GM23338 (cell line): ENCODE results near the gene MANBA. TPM values are rescaled to one million over a fixed set of nuclear protein-coding genes. Genes with fewer than 3 reads are reported as not detected.

Source experiments
- ATAC-seq: fragments of 200-7000 bp; cut with Tn5 transposase; 3 replicates; pipeline ENCODE4 v1.9.1; 2020
- DNase-seq: peaks from one replicate; pipeline ENCODE4 v3.0.0-alpha.2; 2015; ENCODE audit warnings: low spot score
- H2AFZ ChIP-seq: fragments of 200-600 bp; sonication (generic); 2 replicates; pipeline ENCODE4 v1.8.0; 2016; ENCODE audit warnings: antibody characterized with exemption, mild to moderate bottlenecking, moderate library complexity
- H3F3A ChIP-seq: fragments of 200-600 bp; sonication (generic); replicated peaks from 2 replicates; pipeline ENCODE4 v1.8.0; 2017; ENCODE audit warnings: antibody characterized with exemption, mixed run types, low read depth
- H3K27ac ChIP-seq: fragments of 200-600 bp; sonication (generic); 2 replicates; pipeline ENCODE4 v1.6.1; 2016; ENCODE audit warnings: low read depth
- H3K27me3 ChIP-seq: fragments of 200-600 bp; sonication (generic); 2 replicates; pipeline ENCODE4 v1.8.0; 2016; ENCODE audit warnings: mild to moderate bottlenecking, mixed run types, moderate library complexity; ENCODE audit not compliant: insufficient read depth
- H3K36me3 ChIP-seq: fragments of 200-600 bp; sonication (generic); 2 replicates; pipeline ENCODE4 v1.8.0; 2016; ENCODE audit warnings: mild to moderate bottlenecking; ENCODE audit not compliant: insufficient read depth
- H3K4me1 ChIP-seq: fragments of 200-600 bp; sonication (generic); 2 replicates; pipeline ENCODE4 v1.8.0; 2016; ENCODE audit warnings: mild to moderate bottlenecking, moderate library complexity; ENCODE audit not compliant: insufficient read depth
- H3K4me2 ChIP-seq: fragments of 200-600 bp; sonication (generic); 2 replicates; pipeline ENCODE4 v1.7.1; 2017; ENCODE audit warnings: mixed run types
- H3K4me3 ChIP-seq: fragments of 200-600 bp; sonication (generic); 2 replicates; pipeline ENCODE4 v1.6.1; 2016; ENCODE audit warnings: mixed run types
- H3K79me2 ChIP-seq: fragments of 200-600 bp; sonication (generic); replicated peaks from 2 replicates; pipeline ENCODE4 v1.8.0; 2017; ENCODE audit warnings: mild to moderate bottlenecking; ENCODE audit not compliant: insufficient read depth
- H3K9me2 ChIP-seq: fragments of 200-600 bp; sonication (generic); 2 replicates; pipeline ENCODE4 v1.8.0; 2017; ENCODE audit not compliant: insufficient read depth
- H4K20me1 ChIP-seq: fragments of 200-600 bp; sonication (generic); replicated peaks from 2 replicates; pipeline ENCODE4 v1.8.0; 2017; ENCODE audit warnings: mild to moderate bottlenecking; ENCODE audit not compliant: insufficient read depth
- H3K27ac Mint-ChIP-seq: 2 replicates; pipeline ENCODE4 v1.8.0; 2020; ENCODE audit warnings: inconsistent platforms, mild to moderate bottlenecking, moderate library complexity, mixed read lengths
- H3K27me3 Mint-ChIP-seq: 3 replicates; pipeline ENCODE4 v1.8.0; 2022; ENCODE audit warnings: low read depth, mild to moderate bottlenecking, moderate library complexity, mixed read lengths, inconsistent platforms; ENCODE audit not compliant: insufficient read depth, poor library complexity
- H3K36me3 Mint-ChIP-seq: 3 replicates; pipeline ENCODE4 v1.8.0; 2021; ENCODE audit warnings: low read depth, mild to moderate bottlenecking, inconsistent platforms, moderate library complexity, mixed read lengths
- H3K4me1 Mint-ChIP-seq: 3 replicates; pipeline ENCODE4 v1.8.0; 2020; ENCODE audit warnings: mild to moderate bottlenecking, inconsistent platforms, mixed read lengths
- H3K4me3 Mint-ChIP-seq: 3 replicates; pipeline ENCODE4 v1.8.0; 2021; ENCODE audit warnings: moderate library complexity, mild to moderate bottlenecking, inconsistent platforms, mixed read lengths
- H3K9me3 Mint-ChIP-seq: 3 replicates; pipeline ENCODE4 v1.8.0; 2020; ENCODE audit warnings: moderate library complexity, mild to moderate bottlenecking, inconsistent platforms, mixed read lengths
- CREB1 ChIP-seq: fragments of 250-450 bp; sonication (Bioruptor Pico); IDR thresholded peaks from 2 replicates; pipeline ENCODE4 v1.5.0; 2020; ENCODE audit warnings: low read depth, mild to moderate bottlenecking, moderate library complexity
- CTCF ChIP-seq, 2 experiments: fragments of 200-600 bp in 1 of 2; sonication (generic) in 1 of 2; conservative IDR thresholded peaks; 2 replicates each; pipeline versions ENCODE4 v1.5.1 to v1.6.1; 2016 to 2017; ENCODE audit warnings: antibody characterized with exemption in 2 of 2, low read depth in 2 of 2, mild to moderate bottlenecking in 2 of 2, moderate library complexity in 1 of 2
- ETS1 ChIP-seq: IDR thresholded peaks from 2 replicates; pipeline ENCODE4 v1.6.1; 2016; ENCODE audit warnings: antibody characterized with exemption
- JUNB ChIP-seq: IDR thresholded peaks from one replicate; pipeline ENCODE4 v1.6.1; 2016; ENCODE audit warnings: antibody characterized with exemption; ENCODE audit not compliant: unreplicated experiment
- NANOG ChIP-seq: IDR thresholded peaks from 2 replicates; pipeline ENCODE4 v1.6.1; 2016; ENCODE audit warnings: antibody characterized with exemption, borderline replicate concordance
- POLR2AphosphoS5 ChIP-seq: IDR thresholded peaks from 2 replicates; pipeline ENCODE4 v1.6.1; 2016; ENCODE audit warnings: antibody characterized with exemption, low read depth
- REST ChIP-seq: IDR thresholded peaks from one replicate; pipeline ENCODE4 v1.6.1; 2018; ENCODE audit warnings: antibody characterized with exemption; ENCODE audit not compliant: unreplicated experiment
- ZNF114 ChIP-seq: fragments of 250-450 bp; sonication (Bioruptor Pico); IDR thresholded peaks from 2 replicates; pipeline ENCODE4 v1.5.0; 2020; ENCODE audit warnings: mild to moderate bottlenecking, moderate library complexity
- ZNF331 ChIP-seq: fragments of 250-450 bp; sonication (Bioruptor Pico); IDR thresholded peaks from 2 replicates; pipeline ENCODE4 v1.5.0; 2020; ENCODE audit warnings: low read depth, mild to moderate bottlenecking, moderate library complexity
- polyA plus RNA-seq: library from polyadenylated mRNA; unstranded; fragments of >200 nt; fragmentation: Nextera tagmentation; extraction: Ambion mirVana; gene quantifications from 2 replicates; pipeline ENCODE4 v1.2.1, GENCODE V29; 2016
- total RNA-seq: library from RNA; depleted of rRNA; stranded (reverse); fragments of >200 nt; shearing (Covaris generic); gene quantifications from 2 replicates; pipeline ENCODE4 v1.2.3, GENCODE V29; 2014

MANBA gene
- total and polyA plus RNA-seq, 2 experiments from 2014 or later, result 13.2 to 54.3 TPM

- TF ChIP-seq REST (no peak), POLR2AphosphoS5 (no peak), JUNB (no peak), NANOG (no peak), ZNF114 (no peak), CREB1 (CRISPR knock-in tag) (no peak), ZNF331 (no peak)
Observed at GRCh38 chr4:102608190-102608589, 152.6 kb downstream of the MANBA start (continued).

- no peak overlapping the region for H3K4me2 ChIP-seq
- Mint-ChIP-seq H3K27ac (no peak overlapping the region), H3K36me3 (no peaks in the 10 kb centered on the region), H3K27me3 (no peaks in the 10 kb centered on the region), H3K9me3 (no peaks in the 10 kb centered on the region), H3K4me1 (no peaks in the 10 kb centered on the region), H3K4me3 (no peak overlapping the region)
- no peak for DNase-seq
- no peak overlapping the region for H2AFZ ChIP-seq
- 0 out of 2 replicates have a peak, but pooled peaks cover 3% of the 10 kb centered on the region for H3K9me2 ChIP-seq
- ATAC-seq, result no peak
- no peaks in the 10 kb centered on the region for H4K20me1 ChIP-seq
- H3K27ac ChIP-seq, result no peak overlapping the region
- no peaks in the 10 kb centered on the region for H3K36me3 ChIP-seq
- H3K4me1 ChIP-seq, result no peaks in the 10 kb centered on the region
- H3K79me2 ChIP-seq, result no peaks in the 10 kb centered on the region
- no peaks in the 10 kb centered on the region for H3F3A ChIP-seq
- no peak overlapping the region for H3K4me3 ChIP-seq
- TF ChIP-seq CREB1 (CRISPR knock-in tag), result no peak
- no peak for TF ChIP-seq POLR2AphosphoS5
- no peak for TF ChIP-seq ZNF331
- TF ChIP-seq CTCF (conservative IDR thresholded peaks at IDR 0.05; ENCODE audit: low read depth in 2 of 2), result no peak
- H3K27me3 ChIP-seq, result no peaks in the 10 kb centered on the region
Observed at GRCh38 chr4:102606846-102607450, 153.8 kb downstream of the MANBA start.

- H3K9me2 ChIP-seq, result 0 out of 2 replicates have a peak, but pooled peaks cover 3% of the 10 kb centered on the region
- H2AFZ ChIP-seq, result no peak overlapping the region
- no peaks in the 10 kb centered on the region for H3K4me1 Mint-ChIP-seq
- no peaks in the 10 kb centered on the region for H3K36me3 Mint-ChIP-seq
- H3K4me3 Mint-ChIP-seq, result no peak overlapping the region
- H3K9me3 Mint-ChIP-seq, result no peaks in the 10 kb centered on the region
- H3K4me1 ChIP-seq, result no peaks in the 10 kb centered on the region
- DNase-seq, result no peak
- H3K27me3 ChIP-seq, result no peaks in the 10 kb centered on the region
- no peak overlapping the region for H3K4me2 ChIP-seq
- H3F3A ChIP-seq, result no peaks in the 10 kb centered on the region
- H3K27ac ChIP-seq, result no peak overlapping the region
- no peaks in the 10 kb centered on the region for H4K20me1 ChIP-seq
- H3K79me2 ChIP-seq, result no peaks in the 10 kb centered on the region
- H3K27ac Mint-ChIP-seq, result no peak overlapping the region
- H3K4me3 ChIP-seq, result no peak overlapping the region
- no peaks in the 10 kb centered on the region for H3K27me3 Mint-ChIP-seq
- no peaks in the 10 kb centered on the region for H3K36me3 ChIP-seq
- no peak for ATAC-seq
- TF ChIP-seq CREB1 (CRISPR knock-in tag) (no peak), ETS1 (no peak), ZNF114 (no peak), POLR2AphosphoS5 (no peak)
Observed at GRCh38 chr4:102606261-102606660, 154.5 kb downstream of the MANBA start.
